ENCODE results near the gene MACO1.

GRCh38 chr1:25543425-25544242 is 112.9 kb downstream of the MACO1 start, which contains the start of gene LDLRAP1:
- TF ChIP-seq ZFX (IDR thresholded peaks at IDR 0.05; ENCODE audit: borderline replicate concordance) = no peak
- no peak for TF ChIP-seq CTCF (IDR thresholded peaks at IDR 0.05)

All from 22Rv1 (cell line).